Measurements from ENCODE around the gene DNAH9. TPM values are rescaled to one million over a fixed set of nuclear protein-coding genes. Genes with fewer than 3 reads are reported as not detected.

Gene DNAH9
- total RNA-seq, 4 donors from 2014 or later: 0.41 to 1.9 (median 0.79) TPM; not detected in 1

DNA sequence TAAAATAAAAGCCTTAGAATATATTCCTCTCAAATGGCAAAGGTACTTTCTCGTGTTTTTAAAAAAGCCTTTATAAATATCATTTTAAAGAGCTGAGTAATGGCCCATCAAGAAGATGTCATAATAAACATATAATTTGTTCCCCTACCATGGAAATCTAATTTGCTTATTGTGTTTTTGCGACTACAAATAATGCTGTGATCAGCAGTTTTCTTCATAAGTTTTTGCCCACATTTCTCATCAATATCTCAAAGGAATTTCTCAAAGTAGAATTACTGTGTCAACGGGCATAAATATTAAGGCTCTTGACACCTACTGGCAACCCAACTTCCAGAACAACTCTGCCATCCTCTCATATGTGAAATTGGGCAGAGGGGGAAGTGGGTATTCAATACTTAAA, 381.5 kb downstream of the DNAH9 start:
- DNase-seq: no peak
- TF ChIP-seq POLR2AphosphoS5 (IDR thresholded peaks at IDR 0.05) (no peak), EP300 (IDR thresholded peaks at IDR 0.05; ENCODE audit: low read depth) (no peak), POLR2A (IDR thresholded peaks at IDR 0.05) (no peak)
- TF ChIP-seq, protein P1, sequence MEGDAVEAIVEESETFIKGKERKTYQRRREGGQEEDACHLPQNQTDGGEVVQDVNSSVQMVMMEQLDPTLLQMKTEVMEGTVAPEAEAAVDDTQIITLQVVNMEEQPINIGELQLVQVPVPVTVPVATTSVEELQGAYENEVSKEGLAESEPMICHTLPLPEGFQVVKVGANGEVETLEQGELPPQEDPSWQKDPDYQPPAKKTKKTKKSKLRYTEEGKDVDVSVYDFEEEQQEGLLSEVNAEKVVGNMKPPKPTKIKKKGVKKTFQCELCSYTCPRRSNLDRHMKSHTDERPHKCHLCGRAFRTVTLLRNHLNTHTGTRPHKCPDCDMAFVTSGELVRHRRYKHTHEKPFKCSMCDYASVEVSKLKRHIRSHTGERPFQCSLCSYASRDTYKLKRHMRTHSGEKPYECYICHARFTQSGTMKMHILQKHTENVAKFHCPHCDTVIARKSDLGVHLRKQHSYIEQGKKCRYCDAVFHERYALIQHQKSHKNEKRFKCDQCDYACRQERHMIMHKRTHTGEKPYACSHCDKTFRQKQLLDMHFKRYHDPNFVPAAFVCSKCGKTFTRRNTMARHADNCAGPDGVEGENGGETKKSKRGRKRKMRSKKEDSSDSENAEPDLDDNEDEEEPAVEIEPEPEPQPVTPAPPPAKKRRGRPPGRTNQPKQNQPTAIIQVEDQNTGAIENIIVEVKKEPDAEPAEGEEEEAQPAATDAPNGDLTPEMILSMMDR (IDR thresholded peaks at IDR 0.05): no peak
- H3K36me3 ChIP-seq: peaks cover 0 to 22% (median 6%) of the 10 kb centered on the region in 4 donors
- no peaks in the 10 kb centered on the region for H3K4me1 ChIP-seq
- intact Hi-C loops (cut with DNase I; ENCODE audit: low total_unique reads) (no loop called here), in situ Hi-C loops (cut with MboI; ENCODE audit: low pct_ligation_motif_present in 1 of 4, low pct_unique_long_range_greater_than_20kb in 1 of 4, low sequenced_read_pairs in 3 of 4) (loop anchor here in 1 of 4 donors (25.0 kb wide), 1 partner anchor 92 kb away; no protein-coding TSS in a partner anchor)
- no peaks in the 10 kb centered on the region for H3K9me3 ChIP-seq
- no peaks in the 10 kb centered on the region for H3K27me3 ChIP-seq
- no peak overlapping the region for H3K27ac ChIP-seq
- WGBS, 2 donors (ENCODE audit: low coverage in 1 of 2): 90 to 94% methylated on average over 3 of the region's 3 CpGs
- no peak overlapping the region for H3K4me3 ChIP-seq

- Histone ChIP-seq H3K4me1 (no peaks in the 10 kb centered on the region), H3K36me3 (peaks cover 0 to 22% (median 6%) of the 10 kb centered on the region in 4 donors), H3K4me3 (no peak overlapping the region), H3K27me3 (no peaks in the 10 kb centered on the region), H3K9me3 (no peaks in the 10 kb centered on the region), H3K27ac (no peak overlapping the region)
- DNase-seq: no peak
- in situ Hi-C loops (cut with MboI; ENCODE audit: low pct_ligation_motif_present in 1 of 4, low pct_unique_long_range_greater_than_20kb in 1 of 4, low sequenced_read_pairs in 3 of 4): loop anchor here in 1 of 4 donors (25.0 kb wide), 1 partner anchor 94 kb away; no protein-coding TSS in a partner anchor
- 73 to 100% methylated on average over 1 to 2 of the region's 2 CpGs for WGBS, 2 donors (ENCODE audit: low coverage in 1 of 2)
- intact Hi-C loops (cut with DNase I; ENCODE audit: low total_unique reads): no loop called here
- TF ChIP-seq, protein P1 (IDR thresholded peaks at IDR 0.05): peak in 1 of 5 experiments; percentile 10
- TF ChIP-seq POLR2A (IDR thresholded peaks at IDR 0.05): no peak
- TF ChIP-seq EP300 (IDR thresholded peaks at IDR 0.05; ENCODE audit: low read depth): no peak
- no peak for TF ChIP-seq POLR2AphosphoS5 (IDR thresholded peaks at IDR 0.05)
Observed at GRCh38 chr17:11980813-11981212, 382.5 kb downstream of the DNAH9 start.

DNA sequence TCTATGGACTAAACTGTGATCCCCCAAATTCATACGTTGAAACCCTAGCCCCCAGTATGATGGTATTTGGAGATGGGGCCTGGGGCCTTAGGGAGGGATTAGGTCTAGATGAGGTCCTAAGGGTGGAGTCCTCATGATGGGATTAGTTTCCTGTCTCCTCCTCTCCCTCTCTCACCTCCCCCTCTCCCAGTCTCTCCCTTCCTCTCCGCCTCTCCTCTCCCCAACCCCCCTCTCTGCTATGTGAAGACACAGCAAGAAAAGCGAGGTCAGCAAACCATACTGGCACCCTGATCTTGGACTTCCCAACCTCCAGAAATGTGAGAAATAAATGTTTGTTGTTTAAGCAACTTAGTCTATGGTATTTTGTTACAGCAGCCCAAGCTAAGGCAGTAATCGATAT, 383.6 kb downstream of the DNAH9 start:
- peaks cover 0 to 22% (median 6%) of the 10 kb centered on the region in 4 donors for H3K36me3 ChIP-seq
- intact Hi-C loops (cut with DNase I; ENCODE audit: low total_unique reads): no loop called here
- in situ Hi-C loops (cut with MboI; ENCODE audit: low pct_ligation_motif_present in 1 of 4, low pct_unique_long_range_greater_than_20kb in 1 of 4, low sequenced_read_pairs in 3 of 4): loop anchor here in 1 of 4 donors (25.0 kb wide), 1 partner anchor 95 kb away; no protein-coding TSS in a partner anchor
- H3K9me3 ChIP-seq: no peaks in the 10 kb centered on the region
- no peaks in the 10 kb centered on the region for H3K27me3 ChIP-seq
- DNase-seq: no peak
- H3K4me1 ChIP-seq: no peaks in the 10 kb centered on the region
- TF ChIP-seq POLR2AphosphoS5 (IDR thresholded peaks at IDR 0.05) (no peak), EP300 (IDR thresholded peaks at IDR 0.05; ENCODE audit: low read depth) (no peak), POLR2A (IDR thresholded peaks at IDR 0.05) (no peak)
- TF ChIP-seq, protein P1 (IDR thresholded peaks at IDR 0.05): no peak
- H3K4me3 ChIP-seq: no peak overlapping the region
- 86 to 95% methylated on average over 2 to 4 of the region's 4 CpGs for WGBS, 2 donors (ENCODE audit: low coverage in 1 of 2)
- no peak overlapping the region for H3K27ac ChIP-seq

DNA sequence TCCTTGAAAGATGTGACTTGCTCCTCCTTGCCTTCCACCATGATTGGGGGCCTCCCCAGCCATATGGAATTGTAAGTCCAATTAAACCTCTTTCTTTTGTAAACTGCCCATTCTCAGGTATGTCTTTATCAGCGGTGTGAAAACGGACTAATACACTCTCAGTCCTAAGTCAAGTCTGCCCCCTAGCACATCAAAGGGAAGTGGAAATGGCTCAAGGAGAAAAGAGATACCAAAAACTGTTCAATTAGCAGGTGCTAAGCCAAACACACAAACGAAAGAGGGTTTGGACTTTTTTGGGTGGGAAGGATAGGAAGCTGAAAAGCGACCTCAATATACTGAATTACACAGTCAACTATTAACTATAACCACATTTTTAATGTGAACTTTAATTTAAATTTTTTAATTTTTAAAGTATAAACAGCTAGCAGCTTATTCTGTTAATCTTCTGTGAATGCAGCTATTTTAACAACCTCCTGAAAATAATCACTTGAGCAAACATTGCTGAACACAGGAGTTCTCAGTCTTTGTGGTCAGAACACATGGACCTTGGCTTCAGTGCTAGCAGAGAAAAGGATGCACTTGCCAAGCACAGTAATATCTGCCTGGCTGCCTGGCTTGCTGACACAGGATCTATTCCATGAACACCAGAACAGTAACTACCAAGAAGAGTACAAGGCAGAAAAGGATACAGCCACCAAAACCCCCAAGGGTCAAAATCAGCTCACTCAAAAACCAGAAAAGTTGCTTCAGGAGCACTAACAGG, 388.1 kb downstream of the DNAH9 start:
- no peak overlapping the region for H3K27ac ChIP-seq
- no peak for DNase-seq
- intact Hi-C loops (cut with DNase I; ENCODE audit: low total_unique reads): no loop called here
- peaks cover 0 to 12% (median 0%) of the 10 kb centered on the region in 4 donors for H3K4me1 ChIP-seq
- no peak overlapping the region for H3K4me3 ChIP-seq
- in situ Hi-C loops (cut with MboI; ENCODE audit: low pct_ligation_motif_present in 1 of 4, low pct_unique_long_range_greater_than_20kb in 1 of 4, low sequenced_read_pairs in 3 of 4): loop anchor here in 1 of 4 donors (25.0 kb wide), 1 partner anchor 99 kb away; no protein-coding TSS in a partner anchor
- TF ChIP-seq POLR2A (IDR thresholded peaks at IDR 0.05) (no peak), EP300 (IDR thresholded peaks at IDR 0.05; ENCODE audit: low read depth) (no peak), POLR2AphosphoS5 (IDR thresholded peaks at IDR 0.05) (no peak)
- TF ChIP-seq, protein P1 (IDR thresholded peaks at IDR 0.05): no peak
- no peaks in the 10 kb centered on the region for H3K9me3 ChIP-seq
- 77 to 95% methylated on average over 3 to 4 of the region's 4 CpGs for WGBS, 2 donors (ENCODE audit: low coverage in 1 of 2)
- peaks cover 0 to 15% (median 2%) of the 10 kb centered on the region in 4 donors for H3K36me3 ChIP-seq
- H3K27me3 ChIP-seq: no peaks in the 10 kb centered on the region
